ENCODE data around the gene CCDC6.
A peak's percentile ranks its signal among the peaks of the same experiment; 100 is the strongest.
"Not testable (repeated sequence)": the region's sequence is repeated elsewhere in the genome, so short reads cannot be mapped to it uniquely, and the experiment has no call there.

CCDC6 gene

GRCh38 chr10:59906417-59907202 is at the start of gene CCDC6:
Gene CCDC6 (minus strand): TSS chr10:59906556. CDS start chr10:59906424, 132 bp downstream.
- DNase-seq (ENCODE audit: low spot score), result peak; percentile 94

GRCh38 chr10:59954296-59954695 is 47.9 kb upstream of the CCDC6 start:
- no peak for DNase-seq (ENCODE audit: low spot score)

- DNase-seq (ENCODE audit: low spot score), result not testable (repeated sequence)
These were observed 47.4 kb upstream of the CCDC6 start for GRCh38 chr10:59953711-59954110.

- no peak for DNase-seq (ENCODE audit: low spot score)
These were observed 43.7 kb upstream of the CCDC6 start for GRCh38 chr10:59950105-59950504.

- no peak for DNase-seq (ENCODE audit: low spot score)
These were observed 43.3 kb upstream of the CCDC6 start for GRCh38 chr10:59949608-59950007.

- DNase-seq (ENCODE audit: low spot score), result no peak
These were observed 39.6 kb upstream of the CCDC6 start for GRCh38 chr10:59945991-59946390.

GRCh38 chr10:59945590-59945989 is 39.2 kb upstream of the CCDC6 start:
- DNase-seq (ENCODE audit: low spot score), result no peak

GRCh38 chr10:59944339-59944935 is 38.1 kb upstream of the CCDC6 start:
- DNase-seq (ENCODE audit: low spot score), result no peak

- no peak for DNase-seq (ENCODE audit: low spot score)
These were observed 36.2 kb upstream of the CCDC6 start for GRCh38 chr10:59942556-59942955.

- no peak for DNase-seq (ENCODE audit: low spot score)
These were observed 31.4 kb upstream of the CCDC6 start for GRCh38 chr10:59937720-59938119.

GRCh38 chr10:59934701-59935100 is 28.3 kb upstream of the CCDC6 start:
- no peak for DNase-seq (ENCODE audit: low spot score)

GRCh38 chr10:59930788-59931521 is 24.6 kb upstream of the CCDC6 start:
- not testable (repeated sequence) for DNase-seq (ENCODE audit: low spot score)

GRCh38 chr10:59926086-59926485 is 19.7 kb upstream of the CCDC6 start:
- DNase-seq (ENCODE audit: low spot score), result no peak

- DNase-seq (ENCODE audit: low spot score), result no peak
These were observed 16.6 kb upstream of the CCDC6 start for GRCh38 chr10:59922907-59923306.

GRCh38 chr10:59917922-59918321 is 11.6 kb upstream of the CCDC6 start:
- no peak for DNase-seq (ENCODE audit: low spot score)

- no peak for DNase-seq (ENCODE audit: low spot score)
These were observed 7.3 kb upstream of the CCDC6 start for GRCh38 chr10:59913547-59914237.

GRCh38 chr10:59910867-59911266 is 4.5 kb upstream of the CCDC6 start:
- DNase-seq (ENCODE audit: low spot score), result no peak

- no peak for DNase-seq (ENCODE audit: low spot score)
These were observed 3.5 kb upstream of the CCDC6 start for GRCh38 chr10:59909815-59910214.

GRCh38 chr10:59908808-59909143 is 2.4 kb upstream of the CCDC6 start:
- no peak for DNase-seq (ENCODE audit: low spot score)

GRCh38 chr10:59907918-59908807 is 1.8 kb upstream of the CCDC6 start:
- DNase-seq (ENCODE audit: low spot score), result peak; percentile 78

- DNase-seq (ENCODE audit: low spot score), result no peak
These were observed 1.2 kb upstream of the CCDC6 start for GRCh38 chr10:59907537-59907917.
